ENCODE measurements around the gene OTUD1. TPM values are rescaled to one million over a fixed set of nuclear protein-coding genes. Genes with fewer than 3 reads are reported as not detected.

OTUD1 gene
- polyA plus RNA-seq, 3 donors = 18.8 to 81.0 (median 24.5) TPM

GRCh38 chr10:23474081-23474480 lies 35.2 kb downstream of the OTUD1 start:
- no peaks in the 10 kb centered on the region for H3K36me3 Mint-ChIP-seq
- Histone ChIP-seq H3K4me3 (replicated peaks in 1 of 3; ENCODE audit: low read depth in 2 of 3, low read length in 3 of 3) (no peak overlapping the region), H3K4me2 (replicated peaks; ENCODE audit: extremely low read depth, low read length, poor library complexity, severe bottlenecking) (no peak overlapping the region), H2AFZ (ENCODE audit: insufficient read depth, low read depth, low read length, poor library complexity, severe bottlenecking) (no peak overlapping the region), H3K9me3 (replicated peaks in 1 of 2; ENCODE audit: control insufficient read depth in 1 of 2, insufficient read depth in 1 of 2, low read length in 2 of 2) (no peaks in the 10 kb centered on the region), H3K9ac (ENCODE audit: insufficient read depth, low read length, poor library complexity, severe bottlenecking) (no peak overlapping the region), H3K36me3 (replicated peaks in 1 of 2; ENCODE audit: control insufficient read depth in 1 of 2, insufficient read depth in 2 of 2, low read length in 2 of 2) (no peaks in the 10 kb centered on the region), H3K27me3 (ENCODE audit: control insufficient read depth in 2 of 2, insufficient read depth in 2 of 2, low read length in 2 of 2) (peaks cover 3% of the 10 kb centered on the region in 2 donors), H3K79me2 (ENCODE audit: insufficient read depth, low read length) (no peaks in the 10 kb centered on the region), H3K4me1 (ENCODE audit: control insufficient read depth in 1 of 2, insufficient read depth in 2 of 2, low read length in 2 of 2) (no peaks in the 10 kb centered on the region), H3K27ac (ENCODE audit: low read depth in 1 of 2, low read length in 2 of 2) (no peak overlapping the region), H4K20me1 (ENCODE audit: insufficient read depth, low read length) (no peaks in the 10 kb centered on the region)
- no peak overlapping the region for H3K4me3 Mint-ChIP-seq
- peaks cover 1 to 6% (median 3%) of the 10 kb centered on the region in 3 donors for H3K27me3 Mint-ChIP-seq (ENCODE audit: low read depth in 3 of 3)
- 100% methylated on average over 1 of the region's 2 CpGs for WGBS (ENCODE audit: insufficient coverage)
- TF ChIP-seq CTCF (IDR thresholded peaks at IDR 0.05) = no peak
- peaks cover 0 to 6% (median 0%) of the 10 kb centered on the region in 7 donors for H3K9me3 Mint-ChIP-seq
- peaks cover 2% of the 10 kb centered on the region for H3K4me1 Mint-ChIP-seq
- no peak overlapping the region for H3K27ac Mint-ChIP-seq
- intact Hi-C loops (cut with micrococcal nuclease) = no loop called here
- no peak for DNase-seq

- Mint-ChIP-seq H3K27me3 (ENCODE audit: low read depth in 3 of 3) (peaks cover 1 to 6% (median 3%) of the 10 kb centered on the region in 3 donors), H3K9me3 (peaks cover 0 to 6% (median 0%) of the 10 kb centered on the region in 7 donors), H3K4me1 (peaks cover 2% of the 10 kb centered on the region), H3K4me3 (no peak overlapping the region), H3K36me3 (no peaks in the 10 kb centered on the region), H3K27ac (no peak overlapping the region)
- Histone ChIP-seq H3K36me3 (replicated peaks in 1 of 2; ENCODE audit: control insufficient read depth in 1 of 2, insufficient read depth in 2 of 2, low read length in 2 of 2) (no peaks in the 10 kb centered on the region), H3K4me3 (replicated peaks in 1 of 3; ENCODE audit: low read depth in 2 of 3, low read length in 3 of 3) (no peak overlapping the region), H3K9ac (ENCODE audit: insufficient read depth, low read length, poor library complexity, severe bottlenecking) (no peak overlapping the region), H3K79me2 (ENCODE audit: insufficient read depth, low read length) (no peaks in the 10 kb centered on the region), H2AFZ (ENCODE audit: insufficient read depth, low read depth, low read length, poor library complexity, severe bottlenecking) (no peak overlapping the region), H3K27me3 (ENCODE audit: control insufficient read depth in 2 of 2, insufficient read depth in 2 of 2, low read length in 2 of 2) (peaks cover 0 to 2% of the 10 kb centered on the region in 2 donors), H3K4me2 (replicated peaks; ENCODE audit: extremely low read depth, low read length, poor library complexity, severe bottlenecking) (no peak overlapping the region), H4K20me1 (ENCODE audit: insufficient read depth, low read length) (no peaks in the 10 kb centered on the region), H3K4me1 (ENCODE audit: control insufficient read depth in 1 of 2, insufficient read depth in 2 of 2, low read length in 2 of 2) (no peaks in the 10 kb centered on the region), H3K9me3 (replicated peaks in 1 of 2; ENCODE audit: control insufficient read depth in 1 of 2, insufficient read depth in 1 of 2, low read length in 2 of 2) (no peaks in the 10 kb centered on the region), H3K27ac (ENCODE audit: low read depth in 1 of 2, low read length in 2 of 2) (no peak overlapping the region)
- 100% methylated on average over 1 of the region's 4 CpGs for WGBS (ENCODE audit: insufficient coverage)
- TF ChIP-seq CTCF (IDR thresholded peaks at IDR 0.05) = no peak
- intact Hi-C loops (cut with micrococcal nuclease) = no loop called here
- DNase-seq = peak in 1 of 3 donors; percentile 37
These were observed 35.8 kb downstream of the OTUD1 start for GRCh38 chr10:23474626-23475025.
